ENCODE data around the gene ENOX1.

- no peak for TF ChIP-seq POLR2A (IDR thresholded peaks at IDR 0.05)
- no peak for TF ChIP-seq CTCF (IDR thresholded peaks at IDR 0.05)
Observed at GRCh38 chr13:43597599-43597945, 189.2 kb downstream of the ENOX1 start.
